Measurements from ENCODE around the gene MMP7.

- TF ChIP-seq EP300 (IDR thresholded peaks at IDR 0.05; ENCODE audit: low read depth) (no peak), CTCF (IDR thresholded peaks at IDR 0.05) (no peak)
Measured at GRCh38 chr11:102523887-102524286, 6.7 kb downstream of the MMP7 start.
